Fibroblast of villous mesenchyme (primary cell): ENCODE results near the gene KRT34. TPM values are rescaled to one million over a fixed set of nuclear protein-coding genes. Genes with fewer than 3 reads are reported as not detected.

ENCODE experiments used
- total RNA-seq: library from RNA; depleted of rRNA; stranded (reverse); fragments of >200 nt; gene quantifications from 2 replicates; pipeline ENCODE4 v1.2.3, GENCODE V29; 2012

KRT34 gene
- total RNA-seq, 1 donor = 28.9 TPM

Other genes starting within 250 kb of the KRT34 start
- gene KRTAP4-6, start 241.8 kb downstream of the KRT34 start, total RNA-seq = not detected in 2 replicates
- not detected in 2 replicates for gene KRTAP4-5, start 232.5 kb downstream of the KRT34 start, total RNA-seq
- not detected in 2 replicates for gene KRTAP4-4, start 221.6 kb downstream of the KRT34 start, total RNA-seq
- gene KRTAP4-3, start 214.1 kb downstream of the KRT34 start, total RNA-seq = not detected in 2 replicates
- not detected in 2 replicates for gene KRTAP4-2, start 204.1 kb downstream of the KRT34 start, total RNA-seq
- not detected in 2 replicates for gene KRTAP4-1, start 197.4 kb downstream of the KRT34 start, total RNA-seq
- not detected in 2 replicates for gene KRTAP9-1, start 192.4 kb downstream of the KRT34 start, total RNA-seq
- gene KRTAP9-2, start 155.7 kb downstream of the KRT34 start, total RNA-seq = not detected in 2 replicates
- not detected in 2 replicates for gene KRTAP9-3, start 149.9 kb downstream of the KRT34 start, total RNA-seq
- not detected in 2 replicates for gene KRTAP9-8, start 144.3 kb downstream of the KRT34 start, total RNA-seq
- gene KRTAP9-4, start 132.6 kb downstream of the KRT34 start, total RNA-seq = not detected in 2 replicates
- not detected in 2 replicates for gene KRTAP9-9, start 126.9 kb downstream of the KRT34 start, total RNA-seq
- not detected in 2 replicates for gene KRTAP9-6, start 116.9 kb downstream of the KRT34 start, total RNA-seq
- not detected in 2 replicates for gene KRTAP9-7, start 106.6 kb downstream of the KRT34 start, total RNA-seq
- gene KRTAP29-1, start 79.5 kb downstream of the KRT34 start, total RNA-seq = not detected in 2 replicates
- not detected in 2 replicates for gene KRTAP16-1, start 73.0 kb downstream of the KRT34 start, total RNA-seq
- gene KRTAP17-1, start 66.6 kb downstream of the KRT34 start, total RNA-seq = not detected in 2 replicates
- not detected in 2 replicates for gene KRT33A, start 31.5 kb downstream of the KRT34 start, total RNA-seq
- gene KRT33B, start 12.5 kb downstream of the KRT34 start, total RNA-seq = under 0.01 and 0.32 TPM in 2 replicates
- gene KRT31, start 15.3 kb upstream of the KRT34 start, total RNA-seq = not detected in 2 replicates
- gene KRT37, start 42.3 kb upstream of the KRT34 start, total RNA-seq = not detected in 2 replicates
- gene KRT38, start 58.7 kb upstream of the KRT34 start, total RNA-seq = under 0.01 TPM in 1 of 2 replicates, not detected in the other
- not detected in 2 replicates for gene KRT32, start 85.1 kb upstream of the KRT34 start, total RNA-seq
- gene KRT35, start 98.8 kb upstream of the KRT34 start, total RNA-seq = not detected in 2 replicates
- gene KRT36, start 107.6 kb upstream of the KRT34 start, total RNA-seq = under 0.01 TPM in 2 replicates
- gene KRT13, start 123.3 kb upstream of the KRT34 start, total RNA-seq = not detected in 2 replicates
- gene KRT15, start 136.6 kb upstream of the KRT34 start, total RNA-seq = 0.43 and 1.3 TPM in 2 replicates
- gene KRT19, start 146.0 kb upstream of the KRT34 start, total RNA-seq = 579 and 604 TPM in 2 replicates
- gene KRT9, start 189.8 kb upstream of the KRT34 start, total RNA-seq = not detected in 2 replicates
- not detected in 2 replicates for gene KRT14, start 204.6 kb upstream of the KRT34 start, total RNA-seq
- not detected in 2 replicates for gene KRT16, start 230.5 kb upstream of the KRT34 start, total RNA-seq
- gene KRT17, start 242.3 kb upstream of the KRT34 start, total RNA-seq = 6.1 and 14.7 TPM in 2 replicates